ENCODE results near the gene CTR9.

- TF ChIP-seq CTCF (IDR thresholded peaks at IDR 0.05; ENCODE audit: low read depth, low read length, poor library complexity, severe bottlenecking) (no peak), EZH2phosphoT487 (IDR thresholded peaks at IDR 0.05; ENCODE audit: borderline replicate concordance, low read length) (no peak)
Observed at GRCh38 chr11:10828402-10828801, 77.4 kb downstream of the CTR9 start.

Data from DOHH2 (cell line).